ENCODE results near the gene VWA8.
A peak's percentile ranks its signal among the peaks of the same experiment; 100 is the strongest.

The VWA8 gene

GRCh38 chr13:41694545-41695301, 266.2 kb downstream of the VWA8 start:
- H3K27ac ChIP-seq (ENCODE audit: low read depth, low read length), result peak overlapping the region; percentile 95
- H3K9ac ChIP-seq (ENCODE audit: low read length in 5 of 5), result peak overlapping the region in 2 of 5 donors; percentile 5 to 48

GRCh38 chr13:41693434-41693833, 267.5 kb downstream of the VWA8 start:
- Histone ChIP-seq H3K9ac (ENCODE audit: low read length in 5 of 5) (no peak overlapping the region), H3K4me1 (ENCODE audit: control insufficient read depth in 5 of 5, insufficient read depth in 5 of 5, low read length in 5 of 5) (peaks cover 4 to 20% (median 7%) of the 10 kb centered on the region in 5 donors), H3K36me3 (ENCODE audit: control insufficient read depth in 5 of 5, insufficient read depth in 5 of 5, low read length in 5 of 5) (peaks cover 0 to 10% (median 0%) of the 10 kb centered on the region in 5 donors), H3K4me3 (ENCODE audit: low read depth in 1 of 5, low read length in 5 of 5) (no peak overlapping the region), H3K27me3 (ENCODE audit: control insufficient read depth in 5 of 5, insufficient read depth in 4 of 5, low read length in 5 of 5) (no peaks in the 10 kb centered on the region), H3K9me3 (ENCODE audit: control insufficient read depth in 5 of 5, low read length in 5 of 5) (no peaks in the 10 kb centered on the region), H3K27ac (ENCODE audit: low read depth, low read length) (no peak overlapping the region)

More at GRCh38 chr13:41694545-41695301, 266.2 kb downstream of the VWA8 start:
- no peak overlapping the region for H3K4me3 ChIP-seq (ENCODE audit: low read depth in 1 of 5, low read length in 5 of 5)
- H3K4me1 ChIP-seq (ENCODE audit: control insufficient read depth in 5 of 5, insufficient read depth in 5 of 5, low read length in 5 of 5), result peaks cover 4 to 20% (median 7%) of the 10 kb centered on the region in 5 donors
- H3K27me3 ChIP-seq (ENCODE audit: control insufficient read depth in 5 of 5, insufficient read depth in 4 of 5, low read length in 5 of 5), result no peaks in the 10 kb centered on the region
- no peaks in the 10 kb centered on the region for H3K9me3 ChIP-seq (ENCODE audit: control insufficient read depth in 5 of 5, low read length in 5 of 5)
- peaks cover 0 to 11% (median 6%) of the 10 kb centered on the region in 5 donors for H3K36me3 ChIP-seq (ENCODE audit: control insufficient read depth in 5 of 5, insufficient read depth in 5 of 5, low read length in 5 of 5)

GRCh38 chr13:41691274-41691673, 269.6 kb downstream of the VWA8 start:
- Histone ChIP-seq H3K4me3 (ENCODE audit: low read depth in 1 of 5, low read length in 5 of 5) (no peak overlapping the region), H3K27me3 (ENCODE audit: control insufficient read depth in 5 of 5, insufficient read depth in 4 of 5, low read length in 5 of 5) (no peaks in the 10 kb centered on the region), H3K9ac (ENCODE audit: low read length in 5 of 5) (no peak overlapping the region), H3K4me1 (ENCODE audit: control insufficient read depth in 5 of 5, insufficient read depth in 5 of 5, low read length in 5 of 5) (peaks cover 4 to 20% (median 7%) of the 10 kb centered on the region in 5 donors), H3K27ac (ENCODE audit: low read depth, low read length) (no peak overlapping the region), H3K9me3 (ENCODE audit: control insufficient read depth in 5 of 5, low read length in 5 of 5) (no peaks in the 10 kb centered on the region), H3K36me3 (ENCODE audit: control insufficient read depth in 5 of 5, insufficient read depth in 5 of 5, low read length in 5 of 5) (peaks cover 0 to 8% (median 0%) of the 10 kb centered on the region in 5 donors)

- H3K36me3 ChIP-seq (ENCODE audit: control insufficient read depth in 5 of 5, insufficient read depth in 5 of 5, low read length in 5 of 5), result peaks cover 7 to 37% (median 13%) of the 10 kb centered on the region in 5 donors
Observed at GRCh38 chr13:41682766-41683165, 278.1 kb downstream of the VWA8 start.

GRCh38 chr13:41682001-41682400, 278.9 kb downstream of the VWA8 start:
- H3K4me3 ChIP-seq (ENCODE audit: low read depth in 1 of 5, low read length in 5 of 5), result no peak overlapping the region
- no peak overlapping the region for H3K9ac ChIP-seq (ENCODE audit: low read length in 5 of 5)
- H3K27ac ChIP-seq (ENCODE audit: low read depth, low read length), result no peak overlapping the region
- peaks cover 7 to 37% (median 13%) of the 10 kb centered on the region in 5 donors for H3K36me3 ChIP-seq (ENCODE audit: control insufficient read depth in 5 of 5, insufficient read depth in 5 of 5, low read length in 5 of 5)
- H3K4me1 ChIP-seq (ENCODE audit: control insufficient read depth in 5 of 5, insufficient read depth in 5 of 5, low read length in 5 of 5), result no peaks in the 10 kb centered on the region
- H3K9me3 ChIP-seq (ENCODE audit: control insufficient read depth in 5 of 5, low read length in 5 of 5), result no peaks in the 10 kb centered on the region
- H3K27me3 ChIP-seq (ENCODE audit: control insufficient read depth in 5 of 5, insufficient read depth in 4 of 5, low read length in 5 of 5), result no peaks in the 10 kb centered on the region

More at GRCh38 chr13:41682766-41683165, 278.1 kb downstream of the VWA8 start:
- Histone ChIP-seq H3K4me1 (ENCODE audit: control insufficient read depth in 5 of 5, insufficient read depth in 5 of 5, low read length in 5 of 5) (no peaks in the 10 kb centered on the region), H3K9ac (ENCODE audit: low read length in 5 of 5) (no peak overlapping the region), H3K27me3 (ENCODE audit: control insufficient read depth in 5 of 5, insufficient read depth in 4 of 5, low read length in 5 of 5) (no peaks in the 10 kb centered on the region), H3K27ac (ENCODE audit: low read depth, low read length) (no peak overlapping the region), H3K9me3 (ENCODE audit: control insufficient read depth in 5 of 5, low read length in 5 of 5) (no peaks in the 10 kb centered on the region), H3K4me3 (ENCODE audit: low read depth in 1 of 5, low read length in 5 of 5) (no peak overlapping the region)

- Histone ChIP-seq H3K4me3 (ENCODE audit: low read depth in 1 of 5, low read length in 5 of 5) (no peak overlapping the region), H3K27ac (ENCODE audit: low read depth, low read length) (no peak overlapping the region), H3K4me1 (ENCODE audit: control insufficient read depth in 5 of 5, insufficient read depth in 5 of 5, low read length in 5 of 5) (no peaks in the 10 kb centered on the region), H3K36me3 (ENCODE audit: control insufficient read depth in 5 of 5, insufficient read depth in 5 of 5, low read length in 5 of 5) (peaks cover 7 to 37% (median 13%) of the 10 kb centered on the region in 5 donors), H3K9ac (ENCODE audit: low read length in 5 of 5) (no peak overlapping the region), H3K9me3 (ENCODE audit: control insufficient read depth in 5 of 5, low read length in 5 of 5) (no peaks in the 10 kb centered on the region), H3K27me3 (ENCODE audit: control insufficient read depth in 5 of 5, insufficient read depth in 4 of 5, low read length in 5 of 5) (no peaks in the 10 kb centered on the region)
Observed at GRCh38 chr13:41681587-41681986, 279.3 kb downstream of the VWA8 start.

GRCh38 chr13:41680900-41681299, 280.0 kb downstream of the VWA8 start:
- Histone ChIP-seq H3K4me1 (ENCODE audit: control insufficient read depth in 5 of 5, insufficient read depth in 5 of 5, low read length in 5 of 5) (no peaks in the 10 kb centered on the region), H3K27me3 (ENCODE audit: control insufficient read depth in 5 of 5, insufficient read depth in 4 of 5, low read length in 5 of 5) (no peaks in the 10 kb centered on the region)

GRCh38 chr13:41678848-41679247, 282.1 kb downstream of the VWA8 start:
- Histone ChIP-seq H3K27ac (ENCODE audit: low read depth, low read length) (no peak overlapping the region), H3K9ac (ENCODE audit: low read length in 5 of 5) (no peak overlapping the region), H3K4me3 (ENCODE audit: low read depth in 1 of 5, low read length in 5 of 5) (no peak overlapping the region)

More at GRCh38 chr13:41680900-41681299, 280.0 kb downstream of the VWA8 start:
- H3K27ac ChIP-seq (ENCODE audit: low read depth, low read length), result no peak overlapping the region
- H3K9ac ChIP-seq (ENCODE audit: low read length in 5 of 5), result no peak overlapping the region
- no peaks in the 10 kb centered on the region for H3K9me3 ChIP-seq (ENCODE audit: control insufficient read depth in 5 of 5, low read length in 5 of 5)
- peaks cover 7 to 33% (median 13%) of the 10 kb centered on the region in 5 donors for H3K36me3 ChIP-seq (ENCODE audit: control insufficient read depth in 5 of 5, insufficient read depth in 5 of 5, low read length in 5 of 5)
- H3K4me3 ChIP-seq (ENCODE audit: low read depth in 1 of 5, low read length in 5 of 5), result no peak overlapping the region

GRCh38 chr13:41678249-41678648, 282.7 kb downstream of the VWA8 start:
- Histone ChIP-seq H3K9me3 (ENCODE audit: control insufficient read depth in 5 of 5, low read length in 5 of 5) (no peaks in the 10 kb centered on the region), H3K36me3 (ENCODE audit: control insufficient read depth in 5 of 5, insufficient read depth in 5 of 5, low read length in 5 of 5) (peaks cover under 1 to 14% (median under 1%) of the 10 kb centered on the region in 5 donors), H3K4me1 (ENCODE audit: control insufficient read depth in 5 of 5, insufficient read depth in 5 of 5, low read length in 5 of 5) (no peaks in the 10 kb centered on the region), H3K27me3 (ENCODE audit: control insufficient read depth in 5 of 5, insufficient read depth in 4 of 5, low read length in 5 of 5) (no peaks in the 10 kb centered on the region), H3K4me3 (ENCODE audit: low read depth in 1 of 5, low read length in 5 of 5) (no peak overlapping the region), H3K27ac (ENCODE audit: low read depth, low read length) (no peak overlapping the region), H3K9ac (ENCODE audit: low read length in 5 of 5) (no peak overlapping the region)

More at GRCh38 chr13:41678848-41679247, 282.1 kb downstream of the VWA8 start:
- H3K36me3 ChIP-seq (ENCODE audit: control insufficient read depth in 5 of 5, insufficient read depth in 5 of 5, low read length in 5 of 5), result peaks cover 5 to 20% (median 6%) of the 10 kb centered on the region in 5 donors
- H3K27me3 ChIP-seq (ENCODE audit: control insufficient read depth in 5 of 5, insufficient read depth in 4 of 5, low read length in 5 of 5), result no peaks in the 10 kb centered on the region
- H3K9me3 ChIP-seq (ENCODE audit: control insufficient read depth in 5 of 5, low read length in 5 of 5), result no peaks in the 10 kb centered on the region
- H3K4me1 ChIP-seq (ENCODE audit: control insufficient read depth in 5 of 5, insufficient read depth in 5 of 5, low read length in 5 of 5), result no peaks in the 10 kb centered on the region

GRCh38 chr13:41675306-41675705, 285.6 kb downstream of the VWA8 start:
- H3K4me1 ChIP-seq (ENCODE audit: control insufficient read depth in 5 of 5, insufficient read depth in 5 of 5, low read length in 5 of 5), result no peaks in the 10 kb centered on the region
- H3K9ac ChIP-seq (ENCODE audit: low read length in 5 of 5), result no peak overlapping the region
- no peak overlapping the region for H3K27ac ChIP-seq (ENCODE audit: low read depth, low read length)
- no peaks in the 10 kb centered on the region for H3K9me3 ChIP-seq (ENCODE audit: control insufficient read depth in 5 of 5, low read length in 5 of 5)
- no peaks in the 10 kb centered on the region for H3K27me3 ChIP-seq (ENCODE audit: control insufficient read depth in 5 of 5, insufficient read depth in 4 of 5, low read length in 5 of 5)
- H3K36me3 ChIP-seq (ENCODE audit: control insufficient read depth in 5 of 5, insufficient read depth in 5 of 5, low read length in 5 of 5), result peaks cover 0 to 5% (median 4%) of the 10 kb centered on the region in 5 donors
- no peak overlapping the region for H3K4me3 ChIP-seq (ENCODE audit: low read depth in 1 of 5, low read length in 5 of 5)

Measured in subcutaneous abdominal adipose tissue (tissue), 5 donors.